GM21367 (cell line): Measurements from ENCODE around the gene UBTF.

Source experiments
- ATAC-seq: cut with Tn5 transposase; IDR thresholded peaks from one replicate; pipeline ENCODE4 v1.9.1; 2021; ENCODE audit not compliant: unreplicated experiment

UBTF gene

DNA sequence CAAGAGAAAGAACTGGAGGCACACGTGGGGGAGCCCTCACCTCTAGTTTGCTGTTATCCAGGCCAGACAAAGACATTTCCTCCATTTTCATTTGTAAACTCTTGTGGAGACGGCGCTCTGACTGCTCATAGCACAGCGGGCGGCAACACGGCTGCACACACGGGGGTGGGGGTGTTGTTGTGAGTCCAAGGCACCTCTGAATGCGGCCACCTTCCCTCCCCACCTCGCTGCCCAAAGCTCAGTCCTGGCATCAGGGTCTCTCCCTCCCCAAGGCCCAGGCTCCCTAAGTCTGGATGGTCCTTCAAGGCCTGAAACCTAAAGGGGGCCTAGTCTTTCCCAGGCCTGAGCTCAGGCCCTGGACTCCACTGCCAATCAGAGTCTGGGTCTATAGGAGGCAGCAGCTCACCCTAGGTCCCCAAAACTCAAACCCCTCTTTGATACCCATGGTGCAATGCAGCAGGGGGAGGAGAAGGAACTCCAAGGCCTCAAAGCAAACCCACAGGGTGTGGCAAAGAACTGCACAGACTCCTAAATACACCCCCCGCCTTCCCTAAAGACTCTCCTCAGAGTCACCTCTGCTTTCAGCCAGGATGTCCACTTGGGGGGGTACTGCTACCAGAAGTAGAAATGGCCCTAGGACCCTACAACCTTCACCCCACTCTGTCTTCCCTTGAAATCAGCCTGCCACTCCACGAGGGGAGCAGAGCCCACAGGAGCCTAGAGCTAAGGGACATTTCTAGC is 21.3 kb downstream of the UBTF start:
- ATAC-seq, result no peak

DNA sequence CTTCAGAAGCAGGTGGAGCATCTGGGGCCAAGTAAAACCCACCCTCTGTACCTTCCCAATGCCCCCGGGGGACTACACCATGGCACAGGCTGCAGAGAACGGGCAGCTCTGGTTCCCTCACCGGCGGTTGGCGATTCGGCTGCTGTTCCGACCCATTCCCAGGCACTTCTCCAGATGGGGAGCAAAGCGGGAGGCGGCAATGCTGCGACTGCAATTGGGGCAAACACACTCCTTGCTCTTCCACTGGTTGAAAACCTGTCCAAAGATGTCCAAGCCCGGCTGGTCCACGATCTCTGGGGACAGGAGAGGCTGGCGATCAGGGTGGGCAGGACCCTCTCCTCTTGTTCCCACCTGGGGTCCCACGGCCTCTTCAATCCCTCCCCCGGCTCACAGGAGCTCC is 22.4 kb downstream of the UBTF start:
- ATAC-seq, result no peak

DNA sequence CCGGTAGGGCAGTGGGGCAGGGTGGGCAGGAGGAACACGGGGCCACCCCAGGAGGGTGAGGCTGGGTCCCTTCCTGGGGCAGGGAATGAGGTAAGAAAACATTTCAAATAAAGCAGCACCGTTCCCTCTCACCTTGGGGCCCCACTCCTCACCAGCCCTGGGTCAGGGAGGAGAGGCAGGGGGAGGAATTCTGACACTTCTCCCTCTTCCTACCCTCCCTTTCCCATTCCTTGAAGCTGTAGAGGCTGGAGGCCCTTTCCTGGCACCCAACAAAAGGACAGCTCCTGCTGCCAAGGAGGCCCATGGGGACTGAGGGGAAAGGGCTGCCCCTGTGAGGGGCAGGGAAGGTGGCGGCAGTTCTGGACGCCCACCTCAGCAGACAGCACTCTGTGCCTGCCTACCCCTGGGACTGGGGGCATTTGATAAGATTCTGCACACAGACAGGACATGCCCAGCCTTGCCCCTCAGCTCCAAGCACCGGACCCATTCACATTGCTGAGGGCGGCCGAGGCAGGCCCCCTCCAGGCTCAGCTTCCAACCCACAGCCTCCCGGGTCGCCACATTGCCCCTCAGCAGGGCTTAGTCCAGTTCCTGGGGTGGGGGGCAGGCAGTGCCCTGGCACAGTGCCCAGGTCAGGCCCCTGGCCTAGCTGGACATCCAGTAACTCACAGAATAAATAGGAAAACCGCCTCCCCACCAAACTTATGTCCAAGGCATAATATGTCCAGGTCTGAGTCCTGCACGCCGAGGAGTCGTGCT is 26.0 kb downstream of the UBTF start:
- no peak for ATAC-seq

DNA sequence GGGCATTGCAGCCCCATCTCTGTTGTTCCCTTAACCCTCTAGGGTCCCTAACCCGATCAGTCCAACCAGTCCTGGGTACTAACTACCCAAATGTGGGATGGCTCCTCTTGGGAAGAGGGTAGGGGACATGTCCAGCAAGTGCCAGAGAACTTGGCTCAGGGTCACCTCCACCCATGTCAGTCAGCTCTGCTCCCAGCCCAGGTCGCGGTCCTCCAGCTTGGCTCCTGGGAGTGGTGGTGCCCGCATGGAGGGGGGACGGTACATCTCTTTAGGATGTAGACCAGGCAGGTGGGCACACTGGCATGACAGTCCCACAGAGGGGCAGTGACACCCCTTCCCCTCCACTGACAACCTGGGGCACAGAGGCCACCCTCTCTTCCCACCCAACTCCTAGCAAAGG is 26.7 kb downstream of the UBTF start:
- no peak for ATAC-seq

DNA sequence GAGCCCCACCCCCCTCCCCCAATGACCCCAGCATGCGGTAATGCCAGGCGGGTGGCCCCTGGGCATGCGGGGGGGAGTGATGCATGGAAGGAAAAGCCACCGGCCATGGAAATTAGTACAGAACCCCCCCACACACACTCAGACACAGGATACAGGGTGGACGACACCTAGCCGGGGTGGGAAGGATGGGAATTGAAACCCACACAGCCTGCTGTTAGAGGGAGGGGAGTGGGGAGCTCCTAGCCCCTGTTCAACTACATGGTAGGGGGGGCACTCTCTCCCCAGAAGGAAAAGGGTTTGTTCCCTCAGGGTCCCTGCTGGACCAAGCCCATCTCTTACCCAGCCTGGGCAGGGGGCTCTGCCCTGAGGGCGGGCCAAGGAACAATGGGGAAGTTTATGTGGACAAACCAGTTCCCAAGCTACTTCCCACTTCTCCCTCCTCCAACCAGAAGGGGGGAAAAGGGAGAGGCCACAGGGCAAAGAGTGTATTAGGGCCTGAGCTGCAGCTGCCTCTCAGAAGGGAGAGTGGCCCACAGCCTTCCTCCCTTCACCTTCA is 27.5 kb downstream of the UBTF start:
- ATAC-seq, result no peak

DNA sequence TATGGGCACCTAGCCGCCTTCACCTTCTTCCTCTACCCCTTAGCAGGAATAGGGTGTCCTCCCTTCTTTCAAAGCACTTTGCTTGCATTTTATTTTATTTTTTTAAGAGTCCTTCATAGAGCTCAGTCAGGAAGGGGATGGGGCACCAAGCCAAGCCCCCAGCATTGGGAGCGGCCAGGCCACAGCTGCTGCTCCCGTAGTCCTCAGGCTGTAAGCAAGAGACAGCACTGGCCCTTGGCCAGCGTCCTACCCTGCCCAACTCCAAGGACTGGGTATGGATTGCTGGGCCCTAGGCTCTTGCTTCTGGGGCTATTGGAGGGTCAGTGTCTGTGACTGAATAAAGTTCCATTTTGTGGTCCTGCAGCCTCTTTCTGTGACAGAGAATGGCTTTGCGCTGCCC is 28.1 kb downstream of the UBTF start:
- ATAC-seq, result no peak

DNA sequence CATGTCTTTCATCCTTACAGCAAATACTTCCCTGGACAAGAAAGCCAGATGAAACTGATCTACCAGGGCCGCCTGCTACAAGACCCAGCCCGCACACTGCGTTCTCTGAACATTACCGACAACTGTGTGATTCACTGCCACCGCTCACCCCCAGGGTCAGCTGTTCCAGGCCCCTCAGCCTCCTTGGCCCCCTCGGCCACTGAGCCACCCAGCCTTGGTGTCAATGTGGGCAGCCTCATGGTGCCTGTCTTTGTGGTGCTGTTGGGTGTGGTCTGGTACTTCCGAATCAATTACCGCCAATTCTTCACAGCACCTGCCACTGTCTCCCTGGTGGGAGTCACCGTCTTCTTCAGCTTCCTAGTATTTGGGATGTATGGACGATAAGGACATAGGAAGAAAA is 29.0 kb downstream of the UBTF start:
- ATAC-seq, result no peak

DNA sequence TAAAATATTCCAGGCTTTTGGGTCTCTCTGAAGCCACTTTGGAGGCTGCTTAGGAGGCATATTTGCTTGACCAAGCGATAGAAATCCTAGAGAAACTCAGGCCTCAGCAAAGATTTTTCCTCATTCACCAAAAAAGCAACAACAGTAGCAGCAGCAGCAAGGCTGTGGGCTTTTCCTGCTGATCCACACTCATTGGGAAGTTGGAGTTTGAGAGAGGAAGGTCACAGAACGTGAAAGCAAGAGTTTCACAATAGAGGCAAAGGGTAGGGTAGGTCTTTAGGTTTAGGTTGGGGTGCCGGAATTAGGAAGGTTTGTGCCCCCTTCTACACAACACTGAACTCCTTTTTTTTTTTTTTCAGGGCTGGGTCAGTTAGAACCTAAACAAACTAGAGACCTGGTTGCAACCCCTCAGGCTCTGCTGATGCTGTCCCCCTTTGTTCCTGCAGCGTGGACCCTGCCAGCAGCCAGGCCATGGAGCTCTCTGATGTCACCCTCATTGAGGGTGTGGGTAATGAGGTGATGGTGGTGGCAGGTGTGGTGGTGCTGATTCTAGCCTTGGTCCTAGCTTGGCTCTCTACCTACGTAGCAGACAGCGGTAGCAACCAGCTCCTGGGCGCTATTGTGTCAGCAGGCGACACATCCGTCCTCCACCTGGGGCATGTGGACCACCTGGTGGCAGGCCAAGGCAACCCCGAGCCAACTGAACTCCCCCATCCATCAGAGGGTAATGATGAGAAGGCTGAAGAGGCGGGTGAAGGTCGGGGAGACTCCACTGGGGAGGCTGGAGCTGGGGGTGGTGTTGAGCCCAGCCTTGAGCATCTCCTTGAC is 30.7 kb downstream of the UBTF start:
- no peak for ATAC-seq

DNA sequence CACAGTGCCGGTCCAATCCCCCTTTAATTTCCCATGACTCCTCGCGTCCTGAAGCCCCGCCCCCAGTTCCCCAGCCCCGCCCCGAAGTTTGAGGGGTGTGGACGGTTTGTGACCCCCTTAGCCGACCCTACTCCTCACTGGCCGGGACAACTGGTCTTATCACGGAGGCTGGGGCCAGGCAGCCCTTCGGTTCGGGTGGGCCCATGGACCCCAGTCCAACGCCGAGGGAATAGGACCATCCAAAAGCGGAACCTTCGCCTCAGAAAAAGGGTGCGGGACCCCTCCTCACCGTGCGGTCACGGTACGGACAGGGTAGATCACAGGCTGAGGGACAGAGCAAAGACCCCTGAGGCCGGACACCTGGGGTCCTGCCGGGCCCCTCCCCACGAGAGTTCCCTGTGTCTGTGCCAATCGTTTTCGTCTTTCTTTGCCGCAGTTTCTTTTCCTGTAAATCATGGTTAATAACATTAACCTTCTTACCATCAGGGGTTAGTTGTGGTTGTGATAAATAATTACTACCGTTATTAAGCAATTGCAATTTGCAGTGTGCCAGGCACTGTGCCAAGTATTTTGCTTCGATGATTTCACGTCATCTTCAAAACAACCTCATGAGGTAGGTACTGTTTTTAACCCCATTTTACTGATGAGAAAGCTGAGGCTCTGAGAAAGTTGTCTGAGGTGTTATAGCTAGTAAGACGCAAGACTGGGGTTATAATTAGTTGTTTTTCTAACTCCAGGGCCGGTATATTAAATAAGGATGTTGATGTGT is 32.2 kb downstream of the UBTF start:
- ATAC-seq, result peak; percentile 13

DNA sequence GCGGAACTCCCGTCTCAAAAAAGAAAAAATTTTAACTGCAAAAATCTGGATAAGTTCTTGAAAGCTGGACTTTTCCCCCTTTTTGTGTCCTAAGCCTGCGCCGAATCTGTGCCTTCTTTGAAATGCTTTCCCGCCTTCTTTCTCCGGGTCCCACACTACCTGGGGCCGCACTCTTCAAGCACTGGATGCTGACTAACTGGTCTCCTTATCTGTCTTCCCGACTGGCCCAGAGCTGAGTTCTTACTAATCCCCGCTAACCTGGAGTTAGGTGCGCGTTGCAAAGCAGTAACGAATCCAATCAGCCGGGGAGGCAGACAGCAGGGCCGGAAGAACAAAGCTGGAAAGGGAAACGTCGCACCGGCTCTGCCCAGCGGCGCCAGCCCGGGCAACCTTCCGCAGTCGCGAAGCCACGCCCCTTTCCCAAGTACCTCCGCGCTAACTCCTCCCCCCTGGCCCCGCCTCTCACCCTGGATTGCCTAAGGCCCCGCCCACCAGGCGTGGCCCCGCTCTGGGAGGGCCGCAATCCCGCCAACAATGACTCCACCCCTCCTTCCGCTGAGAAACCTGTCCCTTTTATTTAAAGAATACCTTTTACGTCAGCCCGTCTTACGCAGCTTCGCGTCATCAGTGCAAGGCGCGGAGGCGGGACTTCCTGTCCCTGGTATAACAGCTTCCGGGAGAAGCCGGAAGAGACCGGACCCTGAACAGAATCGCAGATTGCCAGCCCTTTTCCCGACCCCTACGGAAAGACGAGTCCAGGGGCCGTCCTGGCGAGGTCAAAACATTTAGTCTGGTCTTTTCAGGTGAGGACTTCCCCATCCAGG is 33.0 kb downstream of the UBTF start, which contains the start of gene TMUB2:
Gene TMUB2 (plus strand): TSS at position 666 of the 824 bp plus-strand sequence. CDS start 737 bp downstream, outside the sequence.
- ATAC-seq, result peak; percentile 79

DNA sequence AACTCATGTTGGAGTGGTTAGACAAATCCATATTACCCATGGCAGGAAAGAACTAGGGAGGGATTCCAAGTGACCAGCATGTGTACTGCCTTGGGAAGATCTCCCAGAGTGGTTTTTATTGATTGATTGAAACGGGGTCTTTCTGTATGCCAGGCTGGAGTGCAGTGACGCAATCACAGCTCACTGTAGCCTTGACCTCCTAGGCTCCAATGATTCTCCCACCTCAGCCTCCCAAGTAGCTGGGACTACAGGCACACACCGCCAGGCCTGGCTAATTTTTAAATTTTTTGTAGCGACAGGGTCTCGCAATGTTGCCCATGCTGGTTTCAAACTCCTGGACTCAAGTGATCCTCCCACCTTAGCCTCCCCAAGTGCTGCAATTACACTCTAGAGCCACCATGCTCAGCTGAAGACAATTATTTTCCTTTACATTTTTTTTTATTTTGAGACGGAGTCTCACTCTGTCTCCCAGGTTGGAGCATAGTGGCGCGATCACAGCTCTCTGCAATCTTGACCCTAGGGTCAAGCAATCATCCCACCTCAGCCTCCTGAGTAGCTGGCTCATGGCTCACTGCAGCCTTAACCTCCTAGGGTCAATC is 35.2 kb downstream of the UBTF start:
- no peak for ATAC-seq

DNA sequence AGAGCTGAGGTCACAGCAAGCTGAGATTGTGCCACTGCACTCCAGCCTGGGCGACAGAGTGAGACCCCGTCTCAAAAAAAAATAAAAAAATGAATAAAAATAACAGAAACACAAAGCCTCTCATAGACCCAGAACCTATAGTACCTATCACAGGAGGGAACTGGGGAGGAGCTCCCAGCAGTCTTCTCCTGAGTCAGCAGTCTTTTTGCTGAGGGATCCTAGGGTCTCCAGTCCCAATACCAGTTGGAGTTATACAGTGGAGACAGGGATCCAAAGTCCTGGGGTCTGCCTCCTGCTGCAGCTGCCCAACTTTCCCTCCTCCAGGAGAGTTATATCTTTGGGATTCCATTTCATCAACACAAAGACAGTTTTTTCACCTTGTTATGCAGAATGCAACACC is 36.5 kb downstream of the UBTF start:
- ATAC-seq, result no peak

DNA sequence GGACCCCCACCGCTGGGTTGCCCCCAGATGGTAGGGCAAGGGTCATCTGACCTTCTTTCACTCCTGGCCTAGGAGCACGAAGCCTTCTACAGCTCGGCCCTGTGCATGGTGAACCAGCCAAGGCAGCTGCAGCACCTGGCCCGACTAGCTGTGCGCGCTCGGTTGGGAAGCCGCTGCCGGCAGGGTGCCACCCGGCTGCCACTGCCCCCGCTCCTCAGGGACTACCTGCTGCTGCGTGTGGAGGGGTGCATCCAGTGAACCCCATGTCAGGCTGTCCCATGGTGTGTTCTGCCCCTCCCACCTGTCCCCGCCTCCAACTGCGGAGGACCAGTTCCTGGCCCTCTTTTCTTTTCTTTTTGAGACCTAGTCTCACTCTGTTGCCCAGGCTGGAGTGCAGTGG is 41.3 kb downstream of the UBTF start:
- ATAC-seq, result no peak

DNA sequence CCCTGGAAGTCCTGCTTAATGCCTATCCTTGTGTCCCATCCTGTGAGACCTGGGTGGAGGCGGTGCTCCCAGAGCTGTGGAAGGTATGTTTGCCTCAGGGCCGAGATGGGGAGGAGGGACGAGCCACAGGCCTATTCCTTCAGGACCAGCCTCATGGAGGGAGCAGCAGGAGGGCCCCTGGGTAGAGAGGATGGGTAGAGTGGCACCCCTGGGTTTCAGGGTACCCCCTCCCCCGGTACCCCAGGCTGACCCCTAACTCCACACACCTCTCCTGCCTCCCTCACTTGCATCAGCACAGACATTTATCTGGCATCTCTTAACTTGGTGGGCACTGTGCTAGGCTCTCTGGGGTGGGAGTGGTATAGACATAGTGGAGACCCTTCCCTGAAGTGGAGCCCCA is 41.8 kb downstream of the UBTF start:
- ATAC-seq, result no peak

DNA sequence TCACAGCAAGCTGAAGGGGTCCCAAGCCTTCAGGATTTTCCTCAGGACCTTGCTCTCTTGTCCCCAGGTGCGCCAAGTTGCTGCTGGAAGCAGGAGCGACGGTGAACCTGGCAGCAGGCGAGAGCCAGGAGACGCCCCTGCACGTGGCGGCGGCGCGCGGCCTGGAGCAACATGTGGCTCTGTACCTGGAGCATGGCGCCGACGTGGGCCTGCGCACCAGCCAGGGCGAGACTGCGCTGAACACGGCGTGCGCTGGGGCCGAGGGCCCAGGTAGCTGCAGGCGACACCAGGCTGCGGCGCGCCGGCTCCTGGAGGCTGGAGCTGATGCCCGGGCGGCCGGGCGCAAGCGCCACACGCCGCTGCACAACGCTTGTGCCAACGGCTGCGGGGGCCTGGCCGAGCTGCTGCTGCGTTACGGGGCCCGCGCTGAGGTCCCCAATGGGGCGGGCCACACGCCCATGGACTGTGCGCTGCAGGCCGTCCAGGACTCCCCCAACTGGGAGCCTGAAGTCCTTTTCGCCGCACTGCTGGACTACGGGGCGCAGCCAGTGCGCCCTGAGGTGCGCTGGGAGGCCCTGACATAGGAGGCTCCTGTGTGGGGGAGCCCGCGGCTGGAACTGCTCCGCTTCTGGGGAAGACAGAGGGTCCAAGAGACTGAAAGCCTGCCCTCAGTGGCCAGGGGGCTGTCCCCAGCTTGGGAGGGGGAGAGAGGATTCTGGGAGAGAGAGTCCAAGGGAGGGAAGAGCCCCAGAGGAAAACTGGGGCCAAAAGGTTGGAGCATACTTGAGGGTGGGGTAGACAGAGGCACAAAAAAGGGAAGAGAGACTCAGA is 42.6 kb downstream of the UBTF start:
- no peak for ATAC-seq

DNA sequence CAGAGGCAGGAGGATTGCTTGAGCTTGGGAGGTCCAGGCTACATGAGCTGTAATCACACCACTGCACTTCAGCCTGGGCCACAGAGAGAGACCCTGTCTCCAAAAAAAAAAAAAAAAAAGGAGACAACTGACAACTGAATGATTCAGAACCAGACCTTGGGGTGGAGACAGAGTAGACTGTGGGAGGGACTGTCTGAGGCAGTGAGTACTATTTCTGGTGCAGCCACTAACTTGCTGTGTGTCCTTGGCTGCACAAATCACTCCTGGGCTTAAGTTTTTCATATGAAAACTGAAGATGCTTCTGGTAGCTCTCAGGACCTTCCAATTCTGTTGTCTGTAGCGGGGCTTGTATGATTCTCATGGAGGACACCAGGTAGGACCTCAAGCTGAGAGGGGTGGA is 43.2 kb downstream of the UBTF start:
- ATAC-seq, result no peak

DNA sequence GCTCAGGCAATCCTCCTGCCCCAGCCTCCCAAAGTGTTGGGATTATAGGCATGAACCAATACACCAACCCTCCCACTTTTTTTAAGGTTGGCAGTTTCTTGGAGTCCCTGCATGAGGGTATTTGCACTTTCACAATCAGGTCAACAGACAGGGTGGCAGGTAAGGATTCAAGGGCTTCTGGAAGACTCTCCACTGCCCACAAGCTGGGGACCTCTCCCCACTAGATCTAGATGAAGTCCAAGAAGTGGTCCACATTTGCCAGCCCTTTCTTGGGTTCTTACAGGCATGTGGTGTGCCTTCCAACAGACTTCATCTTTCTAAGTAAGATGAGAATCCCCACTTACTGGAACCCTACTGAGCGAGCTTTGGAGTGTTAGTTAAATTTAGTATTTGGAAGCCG is 45.0 kb downstream of the UBTF start:
- ATAC-seq, result no peak

DNA sequence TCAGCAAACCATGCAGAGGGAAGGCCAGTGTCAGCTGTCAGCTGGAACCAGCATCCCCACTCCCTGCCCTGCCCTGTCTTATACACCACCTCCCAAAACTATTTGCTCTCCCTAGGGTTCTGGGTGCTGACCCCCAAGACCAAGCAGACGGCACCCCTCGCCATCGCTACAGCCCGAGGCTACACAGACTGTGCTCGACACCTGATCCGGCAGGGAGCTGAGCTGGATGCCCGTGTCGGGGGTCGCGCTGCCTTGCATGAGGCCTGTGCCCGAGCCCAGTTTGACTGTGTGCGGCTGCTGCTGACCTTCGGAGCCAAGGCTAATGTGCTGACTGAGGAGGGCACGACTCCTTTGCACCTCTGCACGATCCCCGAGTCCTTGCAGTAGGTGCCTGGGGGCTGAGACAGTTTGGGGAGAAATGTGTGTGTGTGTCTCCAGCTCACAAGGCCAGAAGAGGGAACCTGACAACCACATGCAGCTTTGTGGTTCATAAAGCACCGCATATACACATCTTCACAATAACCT is 47.5 kb downstream of the UBTF start:
- ATAC-seq, result no peak
